Lung (tissue), 12 donors: ENCODE measurements around the gene RILPL1. TPM values are rescaled to one million over a fixed set of nuclear protein-coding genes. Genes with fewer than 3 reads are reported as not detected.
"Not testable (repeated sequence)": the region's sequence is repeated elsewhere in the genome, so short reads cannot be mapped to it uniquely, and the experiment has no call there.

Source experiments
- ATAC-seq: fragments of 200-7000 bp; cut with Tn5 transposase; one replicate; pipeline ENCODE4 v1.9.1; 2020; ENCODE audit warnings: moderate number of reproducible peaks; ENCODE audit not compliant: insufficient read depth, low FRiP score
- DNase-seq, 3 donors: peaks; one replicate each; pipeline ENCODE4 v3.0.0-alpha.2; 2013 to 2017
- H3K27ac ChIP-seq, 2 donors: one replicate each; pipeline ENCODE4 v1.5.1; 2013; ENCODE audit warnings: mild to moderate bottlenecking in 2 of 2, moderate library complexity in 2 of 2, control low read depth in 1 of 2, inconsistent platforms in 1 of 2, low read depth in 1 of 2, low read length in 1 of 2
- H3K27me3 ChIP-seq, 3 donors: one replicate each; pipeline ENCODE4 v1.5.1; 2013; ENCODE audit warnings: low read length in 2 of 3; ENCODE audit not compliant: control insufficient read depth in 3 of 3, insufficient read depth in 3 of 3
- H3K36me3 ChIP-seq, 4 donors: one replicate each; pipeline ENCODE4 v1.5.1; 2013; ENCODE audit warnings: low read length in 4 of 4, mild to moderate bottlenecking in 1 of 4, moderate library complexity in 1 of 4; ENCODE audit not compliant: control insufficient read depth in 4 of 4, insufficient read depth in 4 of 4
- H3K4me1 ChIP-seq, 5 donors: one replicate each; pipeline ENCODE4 v1.5.1; 2013; ENCODE audit warnings: low read length in 5 of 5, mild to moderate bottlenecking in 2 of 5, moderate library complexity in 1 of 5; ENCODE audit not compliant: control insufficient read depth in 5 of 5, insufficient read depth in 5 of 5
- H3K4me3 ChIP-seq: one replicate; pipeline ENCODE4 v1.5.1; 2013; ENCODE audit warnings: mild to moderate bottlenecking, control low read depth, moderate library complexity
- H3K9ac ChIP-seq, 2 donors: one replicate each; pipeline ENCODE4 v1.5.1; 2013; ENCODE audit warnings: low read length in 2 of 2, control low read depth in 1 of 2; ENCODE audit not compliant: insufficient read depth in 1 of 2
- H3K9me3 ChIP-seq, 4 donors: one replicate each; pipeline ENCODE4 v1.5.1; 2013; ENCODE audit warnings: low read length in 3 of 4, mild to moderate bottlenecking in 1 of 4, moderate library complexity in 1 of 4; ENCODE audit not compliant: control insufficient read depth in 4 of 4, insufficient read depth in 3 of 4
- WGBS, 2 donors: extraction: QIAGEN DNeasy Blood & Tissue Kit; methylation state at CpG; one replicate each; pipeline ENCODE4 v1.1.7; 2013; 5-methylcytosine and 5-hydroxymethylcytosine counted together
- polyA plus RNA-seq, 2 donors: library from polyadenylated mRNA; stranded (reverse); fragments of 200-250 nt; gene quantifications; one replicate each; pipeline ENCODE4 v1.2.1, GENCODE V29; 2013
- total RNA-seq, 2 donors: library from RNA; depleted of rRNA in 1 of 2; stranded (reverse); fragments of >200 nt in 1 of 2; gene quantifications; one replicate each; pipeline ENCODE4 v1.2.1, GENCODE V29; 2014 to 2021
- TF ChIP-seq, protein P1 (sequence below): IDR thresholded peaks from 2 replicates; pipeline ENCODE4 v1.5.1; 2012; ENCODE audit warnings: mild to moderate bottlenecking; ENCODE audit errors: control extremely low read depth, extremely low read depth
- donor health status: control.
- donor health status: control.
- donor health status: Bipolar disorder and iron deficiency.
- donor health status: healthy.
- donor health status: DM: yes; HTN: yes; CAD: no.

Gene RILPL1
- total and polyA plus RNA-seq, 4 donors = 9.5 to 14.6 (median 12.2) TPM

DNA sequence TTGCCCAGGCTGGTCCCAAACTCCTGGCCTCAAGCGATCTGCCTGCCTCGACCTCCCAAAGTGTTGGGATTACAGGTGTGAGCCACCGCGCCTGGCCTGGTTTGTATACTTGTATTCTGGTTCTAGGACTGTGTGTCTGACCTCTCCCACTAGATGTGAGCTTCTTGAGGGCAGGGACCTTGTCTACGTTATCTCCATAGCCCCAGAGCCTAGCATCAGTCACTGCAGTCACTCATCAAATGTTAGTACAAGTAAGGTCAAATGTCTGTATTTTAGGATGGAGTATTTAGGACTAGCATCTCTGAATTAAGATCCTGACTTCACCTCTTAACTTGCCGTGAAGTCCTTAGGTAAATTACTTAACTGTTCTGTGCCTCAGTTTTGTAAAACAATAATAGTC is 99.9 kb downstream of the RILPL1 start:
- ATAC-seq (no peak), DNase-seq (no peak)
- Histone ChIP-seq H3K27ac (peak overlapping the region in 1 of 2 donors; percentile 12), H3K9ac (no peak overlapping the region), H3K27me3 (no peaks in the 10 kb centered on the region), H3K4me1 (peaks cover 0 to 9% (median 2%) of the 10 kb centered on the region in 5 donors), H3K36me3 (peaks cover 0 to 8% (median 4%) of the 10 kb centered on the region in 4 donors), H3K4me3 (peak overlapping the region; percentile 8), H3K9me3 (no peaks in the 10 kb centered on the region)
- TF ChIP-seq, protein P1, sequence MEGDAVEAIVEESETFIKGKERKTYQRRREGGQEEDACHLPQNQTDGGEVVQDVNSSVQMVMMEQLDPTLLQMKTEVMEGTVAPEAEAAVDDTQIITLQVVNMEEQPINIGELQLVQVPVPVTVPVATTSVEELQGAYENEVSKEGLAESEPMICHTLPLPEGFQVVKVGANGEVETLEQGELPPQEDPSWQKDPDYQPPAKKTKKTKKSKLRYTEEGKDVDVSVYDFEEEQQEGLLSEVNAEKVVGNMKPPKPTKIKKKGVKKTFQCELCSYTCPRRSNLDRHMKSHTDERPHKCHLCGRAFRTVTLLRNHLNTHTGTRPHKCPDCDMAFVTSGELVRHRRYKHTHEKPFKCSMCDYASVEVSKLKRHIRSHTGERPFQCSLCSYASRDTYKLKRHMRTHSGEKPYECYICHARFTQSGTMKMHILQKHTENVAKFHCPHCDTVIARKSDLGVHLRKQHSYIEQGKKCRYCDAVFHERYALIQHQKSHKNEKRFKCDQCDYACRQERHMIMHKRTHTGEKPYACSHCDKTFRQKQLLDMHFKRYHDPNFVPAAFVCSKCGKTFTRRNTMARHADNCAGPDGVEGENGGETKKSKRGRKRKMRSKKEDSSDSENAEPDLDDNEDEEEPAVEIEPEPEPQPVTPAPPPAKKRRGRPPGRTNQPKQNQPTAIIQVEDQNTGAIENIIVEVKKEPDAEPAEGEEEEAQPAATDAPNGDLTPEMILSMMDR = no peak
- 78 to 89% methylated on average over 6 of the region's 6 CpGs for WGBS, 2 donors

DNA sequence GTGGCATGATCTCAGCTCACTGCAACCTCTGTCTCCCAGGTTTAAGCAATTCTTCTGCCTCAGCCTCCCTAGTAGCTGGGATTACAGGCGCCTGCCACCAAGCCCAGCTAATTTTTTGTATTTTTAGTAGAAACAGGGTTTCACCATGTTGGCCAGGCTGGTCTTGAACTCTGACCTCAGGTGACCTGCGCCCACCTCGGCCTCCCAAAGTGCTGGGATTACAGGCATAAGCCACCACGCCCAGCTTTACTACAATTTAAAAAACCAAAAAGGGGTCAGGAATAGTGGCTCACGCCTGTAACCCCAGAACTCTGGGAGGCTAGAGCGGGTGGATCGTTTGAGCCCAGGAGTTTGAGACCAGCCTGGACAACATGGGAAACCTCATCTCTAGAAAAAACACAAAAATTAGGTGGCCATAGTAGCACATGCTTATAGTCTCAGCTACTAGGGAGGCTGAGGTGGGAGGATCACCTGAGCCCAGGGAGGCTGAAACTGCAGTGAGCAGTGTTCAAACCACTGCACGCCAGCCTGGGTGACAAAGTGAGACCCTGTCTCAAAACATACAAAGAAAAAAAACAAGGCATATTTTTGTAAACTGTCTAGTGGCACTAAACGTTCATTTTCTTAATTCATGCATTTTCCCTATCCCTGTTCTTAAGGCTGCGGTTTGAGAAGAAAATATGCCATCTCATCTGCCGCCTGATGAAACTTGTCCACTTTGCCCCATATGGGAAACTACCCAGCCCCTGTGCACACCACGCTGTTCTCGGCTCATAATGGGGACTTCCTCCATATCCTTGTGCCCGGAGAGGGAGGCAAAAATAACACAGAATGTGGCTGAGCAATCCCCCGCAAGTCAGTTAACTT is 101.3 kb downstream of the RILPL1 start:
- DNase-seq, H3K9ac ChIP-seq, ATAC-seq, H3K9me3 ChIP-seq, H3K27me3 ChIP-seq, H3K4me1 ChIP-seq: not testable (repeated sequence)
- peak overlapping the region; percentile 30 for H3K4me3 ChIP-seq
- 47 to 54% methylated on average over 15 of the region's 15 CpGs for WGBS, 2 donors
- H3K36me3 ChIP-seq = peaks cover 0 to 12% (median 5%) of the 10 kb centered on the region in 4 donors
- H3K27ac ChIP-seq = peak overlapping the region in 1 of 2 donors; percentile 56

DNA sequence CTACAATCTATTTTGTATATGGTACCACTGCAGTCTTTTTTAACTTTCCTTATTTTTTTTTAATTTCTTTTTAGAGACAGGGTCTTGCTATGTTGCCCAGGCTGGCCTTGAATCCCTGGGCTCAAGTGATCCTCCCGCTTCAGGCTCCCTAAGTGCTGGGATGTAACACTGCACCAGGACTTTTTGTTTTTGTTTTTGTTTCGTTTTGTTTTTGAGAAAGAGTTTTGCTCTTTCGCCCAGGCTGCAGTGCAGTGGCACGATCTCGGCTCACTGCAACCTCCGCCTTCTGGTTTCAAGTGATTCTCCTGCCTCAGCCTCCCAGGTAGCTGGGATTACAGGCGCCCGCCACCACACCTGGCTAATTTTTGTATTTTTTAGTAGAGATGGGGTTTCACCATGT is 104.4 kb downstream of the RILPL1 start:
- H3K9me3 ChIP-seq, ATAC-seq, DNase-seq, H3K4me3 ChIP-seq, H3K4me1 ChIP-seq, H3K27ac ChIP-seq, H3K9ac ChIP-seq, H3K27me3 ChIP-seq: not testable (repeated sequence)
- peaks cover 0 to 17% (median 5%) of the 10 kb centered on the region in 4 donors for H3K36me3 ChIP-seq
- whole genome bisulfite sequencing, 2 donors = 96 to 98% methylated on average over 8 of the region's 8 CpGs

DNA sequence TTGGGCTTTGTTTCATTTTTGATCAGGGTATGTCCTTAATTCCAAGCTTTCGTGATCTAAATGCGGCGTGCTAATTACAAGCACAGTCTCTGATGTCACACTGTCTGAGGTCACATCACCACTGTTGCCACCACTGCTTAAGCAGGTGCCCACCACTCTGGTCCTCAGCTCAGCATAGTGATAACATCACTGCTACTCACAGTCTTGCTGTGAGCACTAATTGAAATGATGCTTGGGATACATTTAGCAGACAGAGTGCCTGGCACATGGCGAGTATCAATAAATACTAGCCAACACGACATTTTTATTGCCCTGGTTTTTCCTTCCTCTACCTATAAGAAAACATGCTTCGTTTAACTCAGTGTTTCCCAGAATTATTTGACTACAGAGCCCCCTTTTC is 104.9 kb downstream of the RILPL1 start:
- peaks cover 0 to 17% (median 5%) of the 10 kb centered on the region in 4 donors for H3K36me3 ChIP-seq
- H3K27ac ChIP-seq = no peak overlapping the region
- 87 to 91% methylated on average over 6 of the region's 6 CpGs for WGBS, 2 donors
- H3K9me3 ChIP-seq = no peaks in the 10 kb centered on the region
- no peak overlapping the region for H3K4me3 ChIP-seq
- peaks cover 0 to 2% (median 0%) of the 10 kb centered on the region in 5 donors for H3K4me1 ChIP-seq
- TF ChIP-seq, protein P1 = no peak
- ATAC-seq (no peak), DNase-seq (no peak)
- no peaks in the 10 kb centered on the region for H3K27me3 ChIP-seq
- no peak overlapping the region for H3K9ac ChIP-seq
